HEK293 (cell line): Measurements from ENCODE around the gene ANGPTL4.
"Not testable (repeated sequence)": the region's sequence is repeated elsewhere in the genome, so short reads cannot be mapped to it uniquely, and the experiment has no call there.

ENCODE experiments used
- CTCF ChIA-PET: fragments of 350-600 bp; formaldehyde crosslinking; extraction: SDS; loops from one replicate; lab custom pipeline; 2021; ENCODE audit warnings: antibody characterized with exemption; lab: Yijun Ruan, JAX
- POLR2A ChIA-PET: fragments of 300-600 bp; formaldehyde crosslinking; extraction: SDS; loops from one replicate; lab custom pipeline; 2020; ENCODE audit warnings: antibody characterized with exemption, inconsistent platforms; lab: Yijun Ruan, JAX
- H3K27ac ChIP-seq: fragments of 200-500 bp; sonication (Bioruptor generic); 2 replicates; pipeline ENCODE4 v1.5.1; 2014; ENCODE audit warnings: low read depth, low read length, control low read depth, inconsistent platforms; ENCODE audit errors: extremely low read depth
- H3K36me3 ChIP-seq, 2 experiments: fragments of 200-500 bp in 1 of 2; sonication (Bioruptor generic) in 1 of 2; 1 replicate in 1 of 2; 2 replicates in 1 of 2; pipeline ENCODE4 v1.5.1; 2014 to 2017; ENCODE audit warnings: inconsistent platforms in 2 of 2, low read length in 2 of 2; ENCODE audit not compliant: control insufficient read depth in 2 of 2, insufficient read depth in 1 of 2
- H3K4me1 ChIP-seq: fragments of 200-500 bp; sonication (Bioruptor generic); 2 replicates; pipeline ENCODE4 v1.5.1; 2014; ENCODE audit warnings: mild to moderate bottlenecking, low read length, inconsistent platforms; ENCODE audit not compliant: control insufficient read depth, insufficient read depth
- H3K4me3 ChIP-seq: 2 replicates; pipeline ENCODE4 v1.5.1; 2011; ENCODE audit warnings: low read depth, mild to moderate bottlenecking, control low read depth, low read length, moderate library complexity
- H3K9me3 ChIP-seq: fragments of 200-500 bp; sonication (Bioruptor generic); 2 replicates; pipeline ENCODE4 v1.5.1; 2014; ENCODE audit warnings: low read depth, low read length, inconsistent platforms; ENCODE audit not compliant: control insufficient read depth, insufficient read depth
- HOXA7 ChIP-seq: sonication (generic); formaldehyde crosslinking; IDR thresholded peaks from 2 replicates; pipeline ENCODE4 v1.8.1; 2022; ENCODE audit warnings: missing genetic modification reagents, borderline replicate concordance
- INSM2 ChIP-seq: fragments of 450-650 bp; formaldehyde crosslinking; IDR thresholded peaks from 2 replicates; pipeline ENCODE4 v1.5.1; 2016; ENCODE audit warnings: missing biosample characterization, missing genetic modification characterization
- KLF9 ChIP-seq: fragments of 450-650 bp; formaldehyde crosslinking; IDR thresholded peaks from 2 replicates; pipeline ENCODE4 v1.5.1; 2016; ENCODE audit warnings: missing biosample characterization, missing genetic modification characterization, low read depth
- REST ChIP-seq: fragments of 450-650 bp; formaldehyde crosslinking; IDR thresholded peaks from 2 replicates; pipeline ENCODE4 v1.5.1; 2016; ENCODE audit warnings: missing biosample characterization, missing genetic modification characterization
- TCF7L2 ChIP-seq: IDR thresholded peaks from 2 replicates; pipeline ENCODE4 v1.6.1; 2011; ENCODE audit warnings: low read depth, mild to moderate bottlenecking, inconsistent platforms, low read length, moderate library complexity, borderline replicate concordance
- ZBTB21 ChIP-seq: fragments of 450-650 bp; formaldehyde crosslinking; IDR thresholded peaks from 2 replicates; pipeline ENCODE4 v1.5.1; 2017; ENCODE audit warnings: missing biosample characterization, missing genetic modification characterization
- ZBTB44 ChIP-seq: fragments of 450-650 bp; IDR thresholded peaks from 2 replicates; pipeline ENCODE4 v1.5.1; 2018; ENCODE audit warnings: missing biosample characterization, mild to moderate bottlenecking, missing genetic modification characterization
- ZFHX2 ChIP-seq: fragments of 450-650 bp; formaldehyde crosslinking; conservative IDR thresholded peaks from 2 replicates; pipeline ENCODE4 v1.5.1; 2016; ENCODE audit warnings: missing biosample characterization, missing genetic modification characterization
- ZFP37 ChIP-seq: fragments of 450-650 bp; formaldehyde crosslinking; IDR thresholded peaks from 2 replicates; pipeline ENCODE4 v1.5.1; 2016; ENCODE audit warnings: missing biosample characterization, missing genetic modification characterization
- ZNF157 ChIP-seq: fragments of 450-650 bp; formaldehyde crosslinking; IDR thresholded peaks from 2 replicates; pipeline ENCODE4 v1.5.1; 2016; ENCODE audit warnings: missing biosample characterization, missing genetic modification characterization
- ZNF600 ChIP-seq: fragments of 450-650 bp; formaldehyde crosslinking; IDR thresholded peaks from 2 replicates; pipeline ENCODE4 v1.5.1; 2016; ENCODE audit warnings: missing biosample characterization, missing genetic modification characterization
- ZNF654 ChIP-seq: fragments of 450-650 bp; formaldehyde crosslinking; IDR thresholded peaks from 2 replicates; pipeline ENCODE4 v1.5.1; 2016; ENCODE audit warnings: low read depth, missing biosample characterization, missing genetic modification characterization
- ZNF670 ChIP-seq: fragments of 450-650 bp; formaldehyde crosslinking; IDR thresholded peaks from 2 replicates; pipeline ENCODE4 v1.5.1; 2016; ENCODE audit warnings: missing biosample characterization, missing genetic modification characterization, low read depth
- ZNF791 ChIP-seq: fragments of 450-650 bp; formaldehyde crosslinking; IDR thresholded peaks from 2 replicates; pipeline ENCODE4 v1.5.1; 2016; ENCODE audit warnings: missing biosample characterization, missing genetic modification characterization
- ZNF792 ChIP-seq: fragments of 450-650 bp; formaldehyde crosslinking; IDR thresholded peaks from 2 replicates; pipeline ENCODE4 v1.5.1; 2016; ENCODE audit warnings: missing biosample characterization, missing genetic modification characterization
- ZXDB ChIP-seq: fragments of 450-650 bp; formaldehyde crosslinking; IDR thresholded peaks from 2 replicates; pipeline ENCODE4 v1.5.1; 2016; ENCODE audit warnings: missing biosample characterization, missing genetic modification characterization

ANGPTL4 gene

GRCh38 chr19:8373867-8374813 is 10.2 kb downstream of the ANGPTL4 start:
- CTCF ChIA-PET, result interaction anchor here (0.6 to 1.1 kb wide), 3 partner anchors 20 to 280 kb away, joined by 3 to 4 read pairs (median 3); no protein-coding TSS in a partner anchor
- Histone ChIP-seq H3K27ac (no peak overlapping the region), H3K9me3 (no peaks in the 10 kb centered on the region), H3K36me3 (peaks cover 0 to 4% of the 10 kb centered on the region in 2 experiments; a peak in 2 of 3 replicates), H3K4me1 (no peaks in the 10 kb centered on the region), H3K4me3 (no peak overlapping the region)
- POLR2A ChIA-PET, result no interaction called here
- TF ChIP-seq KLF9 (no peak), ZNF654 (tag by site-specific recombination) (no peak), REST (tag by site-specific recombination) (no peak), ZBTB44 (tag by site-specific recombination) (no peak), ZNF791 (tag by site-specific recombination) (no peak), ZNF600 (tag by site-specific recombination) (no peak), ZXDB (no peak), ZFHX2 (no peak), HOXA7 (CRISPR knock-in tag) (no peak), ZFP37 (tag by site-specific recombination) (no peak), ZBTB21 (tag by site-specific recombination) (no peak), ZNF792 (tag by site-specific recombination) (no peak), INSM2 (tag by site-specific recombination) (no peak), ZNF157 (tag by site-specific recombination) (no peak), ZNF670 (tag by site-specific recombination) (no peak), TCF7L2 (no peak)

- H3K9me3 ChIP-seq, H3K4me3 ChIP-seq, H3K36me3 ChIP-seq, H3K4me1 ChIP-seq, H3K27ac ChIP-seq: not testable (repeated sequence)
- POLR2A ChIA-PET, result interaction anchor here (0.6 to 1.6 kb wide), 2 partner anchors 14 to 431 kb away, joined by 3 to 4 read pairs; partner anchors contain the start of gene RAB11B
- CTCF ChIA-PET, result interaction anchor here (0.7 kb wide), 1 partner anchor 22 kb away, joined by 3 read pairs; no protein-coding TSS in a partner anchor
These were observed 11.8 kb downstream of the ANGPTL4 start for GRCh38 chr19:8375766-8376165.

GRCh38 chr19:8376373-8376974 is 12.5 kb downstream of the ANGPTL4 start:
- not testable (repeated sequence) for H3K27ac ChIP-seq, H3K4me3 ChIP-seq, H3K9me3 ChIP-seq, H3K4me1 ChIP-seq, H3K36me3 ChIP-seq
- CTCF ChIA-PET, result interaction anchor here (0.7 to 0.8 kb wide), 3 partner anchors 21 to 58 kb away, joined by 3 to 5 read pairs (median 3); no protein-coding TSS in a partner anchor
- POLR2A ChIA-PET, result interaction anchor here (0.6 to 1.6 kb wide), 3 partner anchors 14 to 432 kb away, joined by 3 to 4 read pairs (median 3); partner anchors contain the start of gene RAB11B
